ENCODE data around the gene PDE4D. TPM values are rescaled to one million over a fixed set of nuclear protein-coding genes. Genes with fewer than 3 reads are reported as not detected.

The PDE4D gene
- total and polyA plus RNA-seq, 2 of the 4 experiments (the other 2 are of a cell fraction) = 1.4 to 7.9 TPM

DNA sequence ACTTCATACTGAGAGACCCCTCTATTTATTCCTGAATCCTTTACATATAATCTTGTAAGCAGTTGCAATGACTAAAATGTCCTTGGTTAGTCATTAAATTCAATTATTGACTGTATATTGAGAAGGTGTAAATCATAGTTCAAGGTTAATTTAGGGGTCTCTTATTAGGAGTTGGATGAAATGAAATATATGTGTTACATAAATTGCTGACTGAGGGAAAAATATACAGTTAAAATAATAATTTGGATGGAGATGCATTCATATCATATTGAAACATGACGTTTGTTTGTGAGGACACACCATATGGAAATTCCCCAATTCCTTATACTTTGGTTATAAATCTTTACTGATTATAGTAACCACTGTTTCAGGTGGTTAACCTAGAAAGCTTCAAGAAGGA is 430.6 kb downstream of the PDE4D start:
- POLR2A ChIA-PET (ENCODE audit: unreplicated experiment) = no interaction called here
- in situ Hi-C loops (cut with MboI; ENCODE audit: low sequenced_read_pairs) = no loop called here
- Histone ChIP-seq H2BK120ac (ENCODE audit: low read depth, low read length) (no peak overlapping the region), H4K8ac (ENCODE audit: low read depth in 2 of 2, low read length in 2 of 2) (no peak overlapping the region), H4K5ac (ENCODE audit: low read depth, low read length) (no peak overlapping the region), H3K4me2 (ENCODE audit: low read depth, low read length) (no peak overlapping the region), H3K4me1 (ENCODE audit: control insufficient read depth, insufficient read depth, low read length) (no peaks in the 10 kb centered on the region), H3K79me1 (ENCODE audit: low read depth in 1 of 2, low read length in 2 of 2) (no peaks in the 10 kb centered on the region), H3K9me1 (ENCODE audit: insufficient read depth, low read length) (no peaks in the 10 kb centered on the region), H3K27ac (ENCODE audit: insufficient read depth, low read length) (no peak overlapping the region), H3K9ac (ENCODE audit: low read depth, low read length) (no peak overlapping the region), H3K4ac (ENCODE audit: low read depth, low read length) (no peak overlapping the region), H2BK20ac (ENCODE audit: low read depth, low read length) (no peak overlapping the region), H2AFZ (replicated peaks; ENCODE audit: low read length, poor library complexity) (no peak overlapping the region), H3K36me3 (ENCODE audit: control insufficient read depth, insufficient read depth, low read length) (no peaks in the 10 kb centered on the region), H4K20me1 (ENCODE audit: insufficient read depth, low read length) (no peaks in the 10 kb centered on the region), H2BK5ac (ENCODE audit: low read depth, low read length, poor library complexity, severe bottlenecking) (no peak overlapping the region), H2BK15ac (ENCODE audit: low read depth, low read length) (no peak overlapping the region), H2AK5ac (ENCODE audit: low read depth, low read length) (no peak overlapping the region), H2AK9ac (replicated peaks; ENCODE audit: low read depth, low read length, poor library complexity) (no peak overlapping the region), H3K18ac (ENCODE audit: low read depth, low read length) (no peak overlapping the region), H3K23ac (ENCODE audit: low read depth, low read length) (no peak overlapping the region), H3K27me3 (ENCODE audit: control insufficient read depth, insufficient read depth, low read length) (peaks cover 2% of the 10 kb centered on the region; the same call in 1 of the 2 replicates), H3K9me3 (ENCODE audit: control insufficient read depth, insufficient read depth, low read length) (no peaks in the 10 kb centered on the region), H3K14ac (replicated peaks; ENCODE audit: low read depth, low read length) (no peak overlapping the region), H3K4me3 (ENCODE audit: insufficient read depth, low read depth, low read length) (no peak overlapping the region), H4K91ac (ENCODE audit: insufficient read depth, low read depth, low read length) (no peak overlapping the region), H3K56ac (ENCODE audit: extremely low read depth, insufficient read depth, low read length) (no peak overlapping the region)
- DNase-seq (no peak), ATAC-seq (ENCODE audit: low read depth) (no peak)
- TF ChIP-seq NFE2L2 (IDR thresholded peaks at IDR 0.05; ENCODE audit: low read depth, low read length) (no peak), MAFK (IDR thresholded peaks at IDR 0.05; ENCODE audit: low read depth, low read length) (peak; percentile 91)
- CTCF ChIA-PET = no interaction called here
- WGBS, 2 experiments (ENCODE audit: extremely low coverage in 2 of 2, insufficient read length in 1 of 2) = no CpG with 5 or more reads among the region's 1 CpG
- intact Hi-C loops (cut with micrococcal nuclease) = no loop called here
- dilution Hi-C loops (cut with HindIII; ENCODE audit: low sequenced_read_pairs, unreplicated experiment) = no loop called here
- BruUV-seq (replicated peaks) = no TSS peak

Data from IMR-90 (cell line).